ENCODE data around the gene SNX20.

DNA sequence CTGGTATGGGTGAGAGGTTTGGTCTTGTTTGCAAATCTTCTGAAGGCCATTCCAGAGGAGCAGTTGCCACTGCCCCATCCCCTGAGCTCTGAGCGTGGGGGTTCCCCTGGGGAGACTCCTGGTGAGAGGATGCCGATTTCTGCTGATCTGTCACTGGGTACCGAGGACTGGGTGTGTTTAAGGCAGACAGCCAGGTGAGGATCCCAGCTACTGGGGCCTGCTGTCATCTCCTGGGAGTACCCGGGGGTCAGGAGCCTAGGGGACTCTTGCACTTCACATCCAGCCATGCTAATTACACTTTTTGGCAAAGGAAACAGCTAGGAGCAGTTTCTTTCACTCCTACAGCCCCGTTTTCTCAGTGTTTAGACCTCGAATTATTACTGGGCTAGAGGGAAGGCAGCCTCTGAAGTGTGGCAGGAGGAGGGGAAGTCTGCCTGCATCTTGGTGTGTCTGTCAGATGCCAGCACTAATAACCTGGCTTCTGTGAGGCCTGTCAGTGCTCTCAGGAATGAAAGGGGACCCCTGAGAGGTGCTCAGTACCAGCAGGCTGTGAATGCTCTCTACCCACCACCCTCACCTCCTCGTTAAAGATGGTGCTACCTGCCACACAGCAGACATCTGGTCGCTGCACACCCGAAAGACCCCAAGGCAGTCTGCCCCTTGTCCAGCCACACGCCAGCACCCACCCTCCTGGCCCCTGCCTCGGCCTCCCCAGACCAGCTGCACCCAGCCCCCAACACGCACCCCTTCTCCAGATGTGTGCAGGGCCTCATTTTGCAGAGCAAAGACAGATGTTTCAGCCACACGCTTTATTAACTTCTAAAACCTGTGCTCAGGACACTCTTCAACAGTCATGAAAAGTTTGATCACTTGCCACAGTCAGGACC, 43.2 kb downstream of the SNX20 start:
- TF ChIP-seq, protein P1, sequence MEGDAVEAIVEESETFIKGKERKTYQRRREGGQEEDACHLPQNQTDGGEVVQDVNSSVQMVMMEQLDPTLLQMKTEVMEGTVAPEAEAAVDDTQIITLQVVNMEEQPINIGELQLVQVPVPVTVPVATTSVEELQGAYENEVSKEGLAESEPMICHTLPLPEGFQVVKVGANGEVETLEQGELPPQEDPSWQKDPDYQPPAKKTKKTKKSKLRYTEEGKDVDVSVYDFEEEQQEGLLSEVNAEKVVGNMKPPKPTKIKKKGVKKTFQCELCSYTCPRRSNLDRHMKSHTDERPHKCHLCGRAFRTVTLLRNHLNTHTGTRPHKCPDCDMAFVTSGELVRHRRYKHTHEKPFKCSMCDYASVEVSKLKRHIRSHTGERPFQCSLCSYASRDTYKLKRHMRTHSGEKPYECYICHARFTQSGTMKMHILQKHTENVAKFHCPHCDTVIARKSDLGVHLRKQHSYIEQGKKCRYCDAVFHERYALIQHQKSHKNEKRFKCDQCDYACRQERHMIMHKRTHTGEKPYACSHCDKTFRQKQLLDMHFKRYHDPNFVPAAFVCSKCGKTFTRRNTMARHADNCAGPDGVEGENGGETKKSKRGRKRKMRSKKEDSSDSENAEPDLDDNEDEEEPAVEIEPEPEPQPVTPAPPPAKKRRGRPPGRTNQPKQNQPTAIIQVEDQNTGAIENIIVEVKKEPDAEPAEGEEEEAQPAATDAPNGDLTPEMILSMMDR (IDR thresholded peaks at IDR 0.05) = no peak
- no peak for TF ChIP-seq POLR2A (IDR thresholded peaks at IDR 0.05)
